ENCODE measurements around the gene MFAP3L.
A peak's percentile ranks its signal among the peaks of the same experiment; 100 is the strongest.
"Not testable (repeated sequence)": the region's sequence is repeated elsewhere in the genome, so short reads cannot be mapped to it uniquely, and the experiment has no call there.

Gene MFAP3L

GRCh38 chr4:170026253-170027021 is at the start of gene MFAP3L:
MFAP3L (minus strand) TSS chr4:170026395; CDS start chr4:170005877, 20,518 bp downstream.
- peaks cover 4% of the 10 kb centered on the region for H3K27me3 ChIP-seq (ENCODE audit: insufficient read depth, low read length)
- peak within 1 kb of the TSS; percentile 98 for H2AFZ ChIP-seq (ENCODE audit: low read depth, low read length)
- peaks cover 5% of the 10 kb centered on the region for H3K4me1 ChIP-seq (ENCODE audit: insufficient read depth, low read length)
- H3K36me3 ChIP-seq (ENCODE audit: insufficient read depth, low read length) = no peaks in the 10 kb centered on the region
- H3K4me3 ChIP-seq (ENCODE audit: low read length) = peak within 1 kb of the TSS; percentile 72
- no peaks in the 10 kb centered on the region for H3K9me3 ChIP-seq (ENCODE audit: low read length)

- Histone ChIP-seq H3K9me3 (ENCODE audit: low read length) (no peaks in the 10 kb centered on the region), H3K36me3 (ENCODE audit: insufficient read depth, low read length) (peaks cover 82% of the 10 kb centered on the region), H3K4me1 (ENCODE audit: insufficient read depth, low read length) (no peaks in the 10 kb centered on the region), H3K27me3 (ENCODE audit: insufficient read depth, low read length) (no peaks in the 10 kb centered on the region), H3K4me3 (ENCODE audit: low read length) (no peak overlapping the region), H2AFZ (ENCODE audit: low read depth, low read length) (no peak overlapping the region)
These were observed 45.0 kb upstream of the MFAP3L start for GRCh38 chr4:170071196-170071595.

GRCh38 chr4:170068438-170069128 is 42.4 kb upstream of the MFAP3L start:
- H2AFZ ChIP-seq (ENCODE audit: low read depth, low read length) = no peak overlapping the region

GRCh38 chr4:170059421-170059820 is 33.2 kb upstream of the MFAP3L start:
- Histone ChIP-seq H3K36me3 (ENCODE audit: insufficient read depth, low read length) (peaks cover 59% of the 10 kb centered on the region), H3K4me1 (ENCODE audit: insufficient read depth, low read length) (no peaks in the 10 kb centered on the region), H3K9me3 (ENCODE audit: low read length) (no peaks in the 10 kb centered on the region), H3K4me3 (ENCODE audit: low read length) (no peak overlapping the region), H2AFZ (ENCODE audit: low read depth, low read length) (no peak overlapping the region), H3K27me3 (ENCODE audit: insufficient read depth, low read length) (no peaks in the 10 kb centered on the region)

More at GRCh38 chr4:170068438-170069128, 42.4 kb upstream of the MFAP3L start:
- Histone ChIP-seq H3K36me3 (ENCODE audit: insufficient read depth, low read length) (peaks cover 78% of the 10 kb centered on the region), H3K9me3 (ENCODE audit: low read length) (no peaks in the 10 kb centered on the region), H3K4me1 (ENCODE audit: insufficient read depth, low read length) (no peaks in the 10 kb centered on the region), H3K4me3 (ENCODE audit: low read length) (no peak overlapping the region), H3K27me3 (ENCODE audit: insufficient read depth, low read length) (no peaks in the 10 kb centered on the region)

- H2AFZ ChIP-seq (ENCODE audit: low read depth, low read length) = no peak overlapping the region
- no peaks in the 10 kb centered on the region for H3K9me3 ChIP-seq (ENCODE audit: low read length)
- H3K4me1 ChIP-seq (ENCODE audit: insufficient read depth, low read length) = no peaks in the 10 kb centered on the region
- no peaks in the 10 kb centered on the region for H3K27me3 ChIP-seq (ENCODE audit: insufficient read depth, low read length)
- no peak overlapping the region for H3K4me3 ChIP-seq (ENCODE audit: low read length)
- H3K36me3 ChIP-seq (ENCODE audit: insufficient read depth, low read length) = peaks cover 53% of the 10 kb centered on the region
These were observed 32.6 kb upstream of the MFAP3L start for GRCh38 chr4:170058826-170059225.

GRCh38 chr4:170057866-170058265 is 31.7 kb upstream of the MFAP3L start:
- no peaks in the 10 kb centered on the region for H3K9me3 ChIP-seq (ENCODE audit: low read length)
- H3K36me3 ChIP-seq (ENCODE audit: insufficient read depth, low read length) = peaks cover 44% of the 10 kb centered on the region
- no peak overlapping the region for H3K4me3 ChIP-seq (ENCODE audit: low read length)
- no peaks in the 10 kb centered on the region for H3K4me1 ChIP-seq (ENCODE audit: insufficient read depth, low read length)
- no peaks in the 10 kb centered on the region for H3K27me3 ChIP-seq (ENCODE audit: insufficient read depth, low read length)
- no peak overlapping the region for H2AFZ ChIP-seq (ENCODE audit: low read depth, low read length)

GRCh38 chr4:170052919-170053318 is 26.7 kb upstream of the MFAP3L start:
- Histone ChIP-seq H3K4me3 (ENCODE audit: low read length) (no peak overlapping the region), H2AFZ (ENCODE audit: low read depth, low read length) (no peak overlapping the region), H3K9me3 (ENCODE audit: low read length) (no peaks in the 10 kb centered on the region), H3K36me3 (ENCODE audit: insufficient read depth, low read length) (peaks cover 2% of the 10 kb centered on the region), H3K4me1 (ENCODE audit: insufficient read depth, low read length) (no peaks in the 10 kb centered on the region), H3K27me3 (ENCODE audit: insufficient read depth, low read length) (no peaks in the 10 kb centered on the region)

GRCh38 chr4:170051402-170051801 is 25.2 kb upstream of the MFAP3L start:
- Histone ChIP-seq H2AFZ (ENCODE audit: low read depth, low read length) (no peak overlapping the region), H3K27me3 (ENCODE audit: insufficient read depth, low read length) (no peaks in the 10 kb centered on the region)

GRCh38 chr4:170049766-170050165 is 23.6 kb upstream of the MFAP3L start:
- H3K4me1 ChIP-seq (ENCODE audit: insufficient read depth, low read length) = no peaks in the 10 kb centered on the region
- no peak overlapping the region for H2AFZ ChIP-seq (ENCODE audit: low read depth, low read length)
- no peaks in the 10 kb centered on the region for H3K9me3 ChIP-seq (ENCODE audit: low read length)
- H3K27me3 ChIP-seq (ENCODE audit: insufficient read depth, low read length) = no peaks in the 10 kb centered on the region
- H3K36me3 ChIP-seq (ENCODE audit: insufficient read depth, low read length) = no peaks in the 10 kb centered on the region
- no peak overlapping the region for H3K4me3 ChIP-seq (ENCODE audit: low read length)

More at GRCh38 chr4:170051402-170051801, 25.2 kb upstream of the MFAP3L start:
- no peak overlapping the region for H3K4me3 ChIP-seq (ENCODE audit: low read length)
- no peaks in the 10 kb centered on the region for H3K9me3 ChIP-seq (ENCODE audit: low read length)
- H3K4me1 ChIP-seq (ENCODE audit: insufficient read depth, low read length) = no peaks in the 10 kb centered on the region
- H3K36me3 ChIP-seq (ENCODE audit: insufficient read depth, low read length) = no peaks in the 10 kb centered on the region

- Histone ChIP-seq H3K9me3 (ENCODE audit: low read length) (no peaks in the 10 kb centered on the region), H3K36me3 (ENCODE audit: insufficient read depth, low read length) (no peaks in the 10 kb centered on the region), H3K4me1 (ENCODE audit: insufficient read depth, low read length) (no peaks in the 10 kb centered on the region), H2AFZ (ENCODE audit: low read depth, low read length) (no peak overlapping the region), H3K4me3 (ENCODE audit: low read length) (no peak overlapping the region), H3K27me3 (ENCODE audit: insufficient read depth, low read length) (no peaks in the 10 kb centered on the region)
These were observed 21.7 kb upstream of the MFAP3L start for GRCh38 chr4:170047771-170048354.

- H3K9me3 ChIP-seq (ENCODE audit: low read length); H3K4me1 ChIP-seq (ENCODE audit: insufficient read depth, low read length); H2AFZ ChIP-seq (ENCODE audit: low read depth, low read length); H3K27me3 ChIP-seq (ENCODE audit: insufficient read depth, low read length); H3K36me3 ChIP-seq (ENCODE audit: insufficient read depth, low read length); H3K4me3 ChIP-seq (ENCODE audit: low read length): not testable (repeated sequence)
These were observed 20.0 kb upstream of the MFAP3L start for GRCh38 chr4:170046156-170046555.

- Histone ChIP-seq H3K27me3 (ENCODE audit: insufficient read depth, low read length) (no peaks in the 10 kb centered on the region), H3K36me3 (ENCODE audit: insufficient read depth, low read length) (no peaks in the 10 kb centered on the region), H3K4me1 (ENCODE audit: insufficient read depth, low read length) (no peaks in the 10 kb centered on the region), H3K4me3 (ENCODE audit: low read length) (no peak overlapping the region), H2AFZ (ENCODE audit: low read depth, low read length) (no peak overlapping the region), H3K9me3 (ENCODE audit: low read length) (no peaks in the 10 kb centered on the region)
These were observed 14.0 kb upstream of the MFAP3L start for GRCh38 chr4:170040031-170040680.

GRCh38 chr4:170038769-170039168 is 12.6 kb upstream of the MFAP3L start:
- Histone ChIP-seq H3K36me3 (ENCODE audit: insufficient read depth, low read length) (no peaks in the 10 kb centered on the region), H3K4me1 (ENCODE audit: insufficient read depth, low read length) (peaks cover 6% of the 10 kb centered on the region), H2AFZ (ENCODE audit: low read depth, low read length) (no peak overlapping the region), H3K4me3 (ENCODE audit: low read length) (no peak overlapping the region), H3K27me3 (ENCODE audit: insufficient read depth, low read length) (no peaks in the 10 kb centered on the region), H3K9me3 (ENCODE audit: low read length) (no peaks in the 10 kb centered on the region)

Measured in neuron (in vitro differentiated cells).